ACHN (cell line): ENCODE results near the gene FCGR3B.
A peak's percentile ranks its signal among the peaks of the same experiment; 100 is the strongest.
"Not testable (repeated sequence)": the region's sequence is repeated elsewhere in the genome, so short reads cannot be mapped to it uniquely, and the experiment has no call there.

Source experiments
- DNase-seq: peaks from one replicate; pipeline ENCODE4 v3.0.0-alpha.2; 2015
- in situ Hi-C: cut with HindIII; loops from 2 replicates; pipeline ENCODE4 v1.10.0; 2017; ENCODE audit warnings: low sequenced_read_pairs, low pct_ligation_motif_present, low pct_unique_long_range_greater_than_20kb

FCGR3B gene

DNA sequence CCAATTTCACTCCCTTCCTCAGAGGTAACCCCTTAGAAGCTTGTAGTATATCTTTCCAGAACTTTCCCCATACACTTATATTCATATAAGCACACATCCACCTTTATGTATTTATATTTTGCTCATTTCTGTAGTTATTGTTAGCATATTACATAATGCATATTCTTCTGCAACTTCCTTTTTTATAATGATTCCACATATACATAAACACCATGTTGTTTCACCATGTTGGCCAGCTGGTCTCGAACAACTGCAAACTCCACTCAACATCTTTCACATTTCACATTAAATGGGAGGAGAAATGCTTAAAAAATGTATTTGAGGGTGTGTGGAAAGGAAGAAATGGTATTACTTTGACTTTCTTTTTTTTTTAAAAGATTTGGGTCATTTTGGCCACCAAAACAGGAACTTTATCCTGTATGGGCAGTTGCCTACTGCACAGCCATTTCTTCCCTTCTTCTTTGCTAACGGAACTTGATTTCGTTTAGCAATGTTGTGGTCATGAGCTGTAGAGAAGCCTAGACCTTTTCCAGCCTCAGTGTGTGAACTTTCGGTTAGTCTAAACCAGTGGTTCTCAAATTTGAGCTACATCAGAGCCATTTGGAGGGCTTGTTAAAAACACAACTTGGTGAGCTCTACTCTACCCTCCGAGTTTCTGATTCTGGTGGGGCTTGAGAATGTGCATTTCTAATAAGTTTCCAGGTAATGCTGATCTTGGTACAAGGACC is 12.7 kb upstream of the FCGR3B start:
- DNase-seq, in situ Hi-C loops: not testable (repeated sequence)

DNA sequence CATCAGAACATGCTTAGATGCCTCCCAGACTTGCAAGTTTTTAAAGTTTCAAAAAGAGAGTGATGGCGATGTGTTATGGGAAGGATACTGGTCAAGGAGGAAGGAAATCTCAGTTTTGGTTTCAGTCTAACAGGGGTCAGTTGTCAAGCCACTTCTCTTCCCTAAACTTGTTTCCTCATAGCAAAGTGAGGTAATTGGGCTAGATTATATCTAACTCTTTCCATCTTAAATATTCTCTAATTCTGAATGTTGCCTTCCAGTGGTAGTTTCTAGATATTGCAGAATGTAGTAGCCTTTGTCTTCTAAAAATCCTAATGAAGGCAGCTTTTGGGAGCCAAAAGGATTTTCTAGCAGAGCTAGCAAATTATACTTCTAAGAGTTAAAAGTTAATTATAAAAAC is 11.7 kb upstream of the FCGR3B start:
- peak; percentile 7 for DNase-seq
- in situ Hi-C loops = not testable (repeated sequence)

DNA sequence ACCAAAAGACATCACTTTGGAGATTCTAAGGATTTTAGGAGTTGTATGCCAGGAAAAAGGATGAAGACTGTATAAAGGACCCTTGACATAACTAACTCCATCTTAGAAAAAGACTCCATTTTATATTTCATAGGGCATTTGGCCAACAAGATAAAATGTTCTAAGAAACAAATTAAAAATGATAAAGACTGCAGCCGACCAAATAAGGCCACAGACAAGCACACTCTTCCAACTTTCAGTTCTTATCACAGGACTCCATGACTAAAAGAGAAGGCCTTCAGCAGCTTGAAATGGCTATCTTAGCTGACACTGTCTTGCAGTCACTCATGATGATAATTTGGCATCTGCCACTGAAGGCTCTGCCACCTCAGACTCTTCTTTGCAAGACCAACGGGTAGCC is 8.2 kb upstream of the FCGR3B start:
- DNase-seq, in situ Hi-C loops: not testable (repeated sequence)

DNA sequence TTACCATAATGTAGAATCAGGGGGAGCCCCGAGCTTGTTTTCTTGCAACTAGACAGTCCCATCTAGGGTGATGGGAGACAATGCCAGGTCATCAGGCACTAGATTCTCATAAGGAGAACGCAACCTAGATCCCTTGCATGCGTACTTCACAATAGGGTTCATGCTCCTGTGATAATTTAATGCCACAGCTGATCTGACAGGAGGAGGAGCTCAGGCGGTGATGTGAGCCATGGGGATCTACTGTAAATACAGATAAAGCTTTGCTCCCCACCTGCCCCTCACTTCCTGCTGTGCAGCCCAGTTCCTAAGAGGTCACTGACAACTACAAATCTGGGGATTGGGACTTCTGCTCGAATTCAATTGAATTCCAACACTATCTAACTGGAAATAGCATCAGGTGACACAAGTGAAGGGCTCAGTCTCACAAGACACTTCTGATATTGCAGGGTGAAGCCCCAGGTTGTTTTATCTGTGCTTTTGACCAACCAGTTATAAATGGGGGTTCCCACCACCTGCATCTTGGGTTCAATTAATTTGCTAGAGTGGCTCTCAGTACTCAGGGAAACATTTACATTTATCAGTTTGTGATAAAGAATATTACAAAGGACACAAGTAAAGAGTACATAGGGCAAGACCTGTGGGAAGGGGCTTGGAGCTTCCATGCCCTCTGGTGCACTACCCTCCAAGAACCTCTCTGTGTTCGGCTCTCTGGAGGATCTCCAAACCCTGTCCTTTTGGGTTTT is 7.4 kb upstream of the FCGR3B start:
- in situ Hi-C loops, DNase-seq: not testable (repeated sequence)

DNA sequence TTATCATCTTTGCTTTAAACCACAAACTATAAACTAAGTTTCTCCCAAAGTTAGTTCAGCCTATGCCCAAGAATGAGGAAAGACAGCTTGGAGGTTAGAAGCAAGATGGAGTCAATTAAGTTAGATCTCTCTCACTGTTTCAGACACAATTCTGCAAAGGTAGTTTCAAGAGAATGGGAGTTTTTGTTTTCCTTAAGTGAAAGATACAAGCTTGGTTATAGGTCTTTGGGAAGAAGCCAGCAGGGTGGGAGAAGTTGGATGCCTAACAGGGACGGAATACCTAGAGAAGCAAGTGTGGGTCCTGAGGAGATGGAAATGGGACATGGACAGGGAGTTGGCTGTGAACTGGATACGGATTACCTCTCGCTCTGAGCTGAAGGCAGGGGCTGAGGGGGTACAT is 6.0 kb upstream of the FCGR3B start:
- DNase-seq, in situ Hi-C loops: not testable (repeated sequence)

DNA sequence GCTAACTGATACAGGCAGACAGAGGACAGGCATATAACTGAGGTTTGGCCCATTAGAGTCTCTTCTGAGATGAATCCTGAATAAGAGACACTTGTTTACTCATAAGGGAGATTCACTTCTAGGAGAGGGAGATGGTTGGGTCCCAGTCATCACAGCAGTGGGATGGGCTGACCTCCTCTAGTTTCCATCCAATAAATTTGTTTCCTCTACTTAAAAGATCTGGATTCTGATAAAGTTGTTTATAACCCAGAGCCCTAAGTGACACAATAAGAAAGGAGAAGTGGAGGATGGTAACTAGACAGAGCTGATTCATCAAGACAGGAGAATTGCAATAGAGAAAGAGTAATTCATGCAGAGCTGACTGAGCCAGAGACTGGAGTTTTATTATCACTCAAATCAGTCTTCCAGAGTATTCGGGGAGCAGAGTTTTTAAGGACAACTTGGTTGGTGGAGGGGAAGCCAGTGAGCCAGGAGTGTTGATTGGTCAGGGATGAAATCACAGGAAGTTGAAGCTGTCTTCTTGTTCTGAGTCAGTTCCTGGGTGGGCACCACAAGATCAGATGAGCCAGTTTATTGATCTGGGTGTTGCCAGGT is 5.3 kb upstream of the FCGR3B start:
- DNase-seq, in situ Hi-C loops: not testable (repeated sequence)

DNA sequence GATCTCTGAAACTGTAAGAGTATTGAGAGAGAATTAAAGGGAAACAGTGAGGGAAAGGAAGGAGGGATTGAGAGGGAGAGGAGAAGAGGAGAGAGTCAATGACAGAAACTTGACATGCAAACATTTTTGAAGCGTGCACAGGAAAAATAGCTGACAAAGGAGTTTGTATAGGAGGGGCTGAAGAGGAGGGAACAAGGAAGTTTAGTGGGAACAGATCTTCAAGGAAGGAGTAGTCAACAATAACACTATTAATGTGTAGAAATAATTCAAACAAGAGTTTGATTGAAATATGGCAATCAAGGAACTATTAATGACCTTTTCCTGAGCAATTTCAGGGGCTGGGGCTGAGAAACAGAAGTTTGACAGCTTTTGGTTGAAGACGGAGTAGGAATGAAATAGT is 4.0 kb upstream of the FCGR3B start:
- DNase-seq, in situ Hi-C loops: not testable (repeated sequence)

DNA sequence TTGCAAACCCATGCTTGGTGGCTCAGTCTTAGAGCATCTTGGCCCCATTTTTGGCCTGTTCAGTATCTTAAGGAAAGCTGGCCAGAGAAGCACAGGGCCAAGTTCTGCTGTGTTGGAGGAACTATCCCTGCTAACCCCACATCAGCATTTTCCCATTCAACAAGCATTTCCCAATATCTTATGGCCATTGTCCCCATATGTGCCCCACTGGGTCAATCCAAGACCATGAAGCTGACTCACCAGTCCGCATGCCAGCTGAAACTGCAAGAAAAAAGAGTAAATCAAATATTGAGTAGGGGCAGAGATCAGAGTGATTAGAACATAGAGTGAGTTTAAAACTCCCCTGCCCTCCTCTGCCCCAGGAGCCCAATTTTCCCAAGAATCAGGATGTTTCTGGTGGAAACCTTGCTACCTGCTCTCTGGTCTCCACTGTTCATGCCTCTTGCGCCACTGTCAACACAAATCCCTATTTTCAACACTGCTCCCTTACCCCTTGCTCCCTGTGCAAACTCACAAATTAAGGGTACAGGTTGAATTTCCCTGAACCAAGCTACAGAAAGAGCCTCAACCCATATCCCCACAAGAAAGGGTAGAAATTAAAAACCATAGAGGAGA is 741 bp downstream of the FCGR3B start:
- DNase-seq, in situ Hi-C loops: not testable (repeated sequence)

DNA sequence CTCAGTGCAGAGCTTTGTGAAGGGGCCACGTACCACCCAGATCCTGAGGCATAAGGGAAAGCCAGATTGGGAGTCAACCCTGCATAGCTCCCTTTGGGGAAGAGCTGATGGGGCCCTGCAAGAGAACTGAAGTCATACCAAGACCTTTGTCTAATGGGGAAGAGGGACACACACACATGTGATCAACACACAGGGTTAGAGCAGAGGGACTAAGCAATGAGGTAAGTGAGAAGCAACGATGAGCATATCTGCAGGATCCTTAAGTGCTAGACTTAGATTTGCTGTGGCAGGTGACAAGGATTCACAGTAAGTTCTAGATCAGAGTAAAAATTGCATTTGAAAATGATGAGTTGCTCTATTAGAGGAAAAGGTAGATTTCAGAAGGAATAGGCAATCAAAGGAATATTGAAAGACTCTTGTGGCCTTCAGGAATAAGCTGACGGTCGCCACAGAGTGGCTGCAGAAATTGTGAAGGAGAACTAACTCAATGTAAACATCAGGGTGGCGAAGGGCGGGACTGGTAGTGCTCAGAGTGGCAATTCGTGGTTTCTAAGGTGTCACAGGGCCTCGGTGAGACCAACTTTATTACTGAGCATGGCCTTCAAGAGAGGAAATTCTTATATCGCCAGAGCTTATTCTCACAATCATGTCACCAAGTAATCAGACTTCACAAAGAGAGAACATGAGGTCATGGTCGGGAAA is 4.4 kb downstream of the FCGR3B start:
- DNase-seq, in situ Hi-C loops: not testable (repeated sequence)

DNA sequence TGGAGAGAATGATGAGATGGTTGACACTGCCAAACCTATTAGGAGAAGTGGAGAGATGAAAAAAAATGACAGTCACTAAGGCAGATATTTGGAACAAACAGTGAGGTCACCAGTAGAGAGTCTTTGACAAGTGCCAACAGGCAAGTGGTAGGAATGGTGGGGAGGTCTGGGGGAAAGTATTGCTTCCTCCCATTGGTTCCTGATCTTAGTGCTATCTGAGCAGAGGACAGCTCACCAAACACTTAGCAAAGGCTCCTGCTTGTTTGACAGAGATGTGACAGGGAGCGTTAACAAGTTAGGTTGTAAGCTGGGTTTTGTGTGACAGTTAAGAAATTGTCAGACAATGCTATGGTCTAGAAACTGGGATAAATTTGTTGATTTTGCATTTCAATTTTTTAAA is 6.4 kb downstream of the FCGR3B start:
- in situ Hi-C loops, DNase-seq: not testable (repeated sequence)

DNA sequence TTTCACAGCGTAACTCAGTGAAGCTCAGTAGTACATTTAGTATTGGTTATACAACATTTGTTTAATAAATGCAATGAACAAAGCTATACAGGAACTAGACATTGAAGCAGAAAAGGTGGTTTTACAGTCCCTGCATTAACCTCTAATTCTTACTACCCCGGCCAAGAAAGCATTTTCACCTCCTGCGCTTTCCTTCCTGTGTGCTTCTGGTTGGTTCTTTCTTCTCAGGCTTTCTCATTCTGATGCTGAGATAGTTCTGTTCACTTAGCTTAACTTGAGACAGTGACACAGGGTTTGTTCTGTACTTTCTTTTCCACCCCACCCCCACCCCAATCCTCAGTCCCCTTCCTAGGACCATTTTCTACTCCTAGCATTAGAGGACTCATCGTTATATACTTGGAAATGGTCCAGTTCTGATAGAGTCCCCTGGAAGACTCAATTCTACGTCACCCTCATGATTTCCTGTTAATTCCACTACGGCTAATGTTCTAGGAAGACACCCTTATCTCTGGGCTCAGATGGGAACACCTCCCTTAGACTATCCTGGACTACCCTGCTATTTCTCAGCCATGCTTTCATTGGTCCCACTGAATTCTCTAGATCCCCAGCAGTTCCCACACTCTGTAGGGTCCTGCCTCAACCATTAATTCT is 7.5 kb downstream of the FCGR3B start:
- in situ Hi-C loops, DNase-seq: not testable (repeated sequence)

DNA sequence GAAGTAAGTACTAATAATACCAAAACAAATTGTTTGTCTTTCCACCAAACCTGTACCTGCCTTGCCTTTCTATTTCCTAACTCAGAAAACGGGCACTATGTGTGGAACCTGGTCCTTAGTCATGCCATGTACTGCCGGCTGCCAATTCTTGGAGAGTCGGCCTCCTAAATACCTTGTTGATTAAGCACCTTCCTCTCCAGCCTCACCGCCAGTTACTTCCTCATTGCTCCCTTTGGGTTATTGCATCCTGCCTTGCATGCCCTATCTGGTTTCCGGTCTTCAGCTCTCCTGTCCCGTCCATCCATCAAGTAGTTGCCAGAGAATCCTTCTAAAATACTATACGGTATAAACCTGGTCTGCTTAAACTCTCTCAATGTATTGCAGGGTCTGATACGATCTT is 8.9 kb downstream of the FCGR3B start:
- in situ Hi-C loops, DNase-seq: not testable (repeated sequence)

DNA sequence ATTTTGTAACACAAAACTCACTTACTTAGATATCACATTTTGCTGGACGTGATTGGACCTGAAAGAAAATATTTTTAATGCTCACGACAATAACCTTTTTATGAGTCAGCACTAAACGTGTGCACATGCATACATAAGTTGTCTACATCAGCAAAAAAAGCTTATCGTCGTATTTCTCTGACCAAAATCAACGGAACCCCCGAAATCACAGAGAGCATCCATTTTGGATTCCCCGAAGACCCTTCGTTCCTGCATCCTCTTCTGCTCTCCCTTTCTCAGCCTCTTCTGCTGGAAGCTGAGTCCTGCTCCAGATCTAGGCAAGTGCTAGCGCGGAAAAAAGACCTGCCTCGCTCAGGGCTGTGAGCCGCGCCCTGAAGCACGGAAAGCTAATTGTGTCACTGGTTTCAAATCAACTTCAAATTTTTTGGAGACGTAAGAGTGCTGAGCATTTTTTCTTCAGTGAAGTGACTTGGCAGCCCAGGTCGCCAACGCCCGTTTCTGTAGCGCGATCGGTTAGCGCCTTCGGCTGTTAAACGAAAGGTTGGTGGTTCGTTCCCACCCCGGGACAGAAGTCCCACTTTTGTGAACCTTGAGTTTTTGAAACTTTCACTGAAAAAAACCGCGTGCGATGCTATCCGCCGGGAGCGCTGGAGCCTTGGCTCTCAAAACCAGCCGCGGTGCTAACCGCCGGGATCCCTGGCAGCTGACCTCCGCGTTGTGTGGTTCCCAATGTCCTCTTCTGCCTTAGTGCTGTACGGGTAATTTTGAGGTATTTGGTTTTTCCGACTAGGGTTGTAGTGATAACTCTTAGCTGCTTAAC is 9.6 kb downstream of the FCGR3B start:
- in situ Hi-C loops = not testable (repeated sequence)
- peak; percentile 75 for DNase-seq

DNA sequence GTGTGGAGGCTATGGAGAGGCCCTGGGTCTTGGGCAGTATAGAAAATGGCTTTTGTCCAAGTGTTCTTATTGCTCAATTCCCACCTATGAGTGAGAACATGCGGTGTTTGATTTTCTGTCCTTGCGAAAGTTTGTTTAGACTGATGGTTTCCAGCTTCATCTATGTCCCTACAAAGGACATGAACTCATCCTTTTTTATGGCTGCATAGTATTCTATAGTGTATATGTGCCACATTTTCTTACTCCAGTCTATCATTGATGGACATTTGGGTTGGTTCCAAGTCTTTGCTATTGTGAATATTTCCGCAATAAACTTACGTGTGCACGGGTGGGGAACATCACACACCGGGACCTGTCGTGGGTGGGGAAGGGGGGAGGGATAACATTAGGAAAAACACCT is 10.6 kb downstream of the FCGR3B start:
- in situ Hi-C loops, DNase-seq: not testable (repeated sequence)

DNA sequence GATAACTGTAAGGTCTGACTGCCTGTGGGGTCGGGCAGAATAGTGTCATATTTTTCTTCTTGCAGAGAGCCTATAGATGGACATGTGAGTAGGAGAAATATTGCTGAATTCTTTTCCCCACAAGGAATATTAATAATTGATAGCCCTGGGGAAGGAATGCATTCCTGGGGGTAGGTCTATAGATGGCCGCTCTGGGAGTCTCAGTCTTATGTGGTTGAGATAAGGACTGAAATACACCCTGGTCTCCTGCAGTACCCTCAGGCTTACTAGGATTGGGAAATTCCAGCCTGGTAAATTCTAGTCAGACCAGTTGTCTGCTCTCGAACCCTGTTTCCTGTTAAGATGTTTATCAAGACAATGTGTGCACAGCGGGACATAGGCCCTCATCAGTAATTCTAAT is 12.5 kb downstream of the FCGR3B start:
- in situ Hi-C loops, DNase-seq: not testable (repeated sequence)

DNA sequence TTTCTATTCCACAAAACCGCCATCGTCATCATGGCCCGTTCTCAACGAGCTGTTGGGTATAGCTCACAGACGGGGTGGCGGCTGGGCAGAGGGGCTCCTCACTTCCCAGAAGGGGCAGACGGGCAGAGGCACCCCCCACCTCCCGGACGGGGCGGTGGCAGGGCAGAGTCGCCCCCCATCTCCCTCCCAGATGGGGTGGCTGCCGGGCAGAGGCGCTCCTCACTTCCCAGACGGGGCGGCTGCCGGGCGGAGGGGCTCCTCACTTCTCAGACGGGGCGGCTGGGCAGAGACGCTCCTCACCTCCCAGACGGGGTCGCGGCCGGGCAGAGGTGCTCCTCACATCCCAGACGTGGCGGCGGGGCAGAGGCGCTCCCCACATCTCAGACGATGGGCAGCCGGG is 14.6 kb downstream of the FCGR3B start:
- in situ Hi-C loops, DNase-seq: not testable (repeated sequence)

DNA sequence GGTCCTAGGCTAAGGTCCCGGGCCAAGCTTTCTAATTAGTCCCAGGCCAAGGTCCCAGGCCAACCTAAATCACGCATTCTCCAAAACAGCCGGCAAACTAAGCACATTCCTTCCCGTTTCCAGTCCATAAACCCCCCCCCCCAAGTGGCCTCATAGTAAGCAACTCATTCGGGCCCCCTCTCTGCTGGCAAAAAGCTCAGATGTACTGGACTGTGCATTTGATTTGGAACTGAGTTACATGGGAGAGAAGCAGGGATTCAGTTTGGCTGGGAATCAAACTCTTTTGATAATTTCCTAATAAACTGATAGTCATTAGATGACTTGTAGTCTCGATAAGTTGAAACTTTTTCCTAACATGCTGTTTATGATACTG is 17.8 kb downstream of the FCGR3B start:
- DNase-seq, in situ Hi-C loops: not testable (repeated sequence)
